Measurements from ENCODE around the gene GNAS. TPM values are rescaled to one million over a fixed set of nuclear protein-coding genes. Genes with fewer than 3 reads are reported as not detected.

Gene GNAS
- total and polyA plus RNA-seq, 10 of the 15 experiments (the other 5 are each of a cell fraction or from before 2014, with no cell fraction given), result 209 to 950 (median 394) TPM

- TF ChIP-seq E2F8 (IDR thresholded peaks at IDR 0.05; ENCODE audit: low read depth, partially characterized antibody), result no peak
- TF ChIP-seq FOXM1 (IDR thresholded peaks at IDR 0.05; ENCODE audit: low read depth, low read length), result no peak
- TF ChIP-seq IRF4 (IDR thresholded peaks at IDR 0.05; ENCODE audit: low read depth, low read length), result no peak
- no peak for TF ChIP-seq RAD51 (IDR thresholded peaks at IDR 0.05)
- no peak for TF ChIP-seq EP300 (IDR thresholded peaks at IDR 0.05; ENCODE audit: borderline replicate concordance in 1 of 2, control insufficient read depth in 1 of 2, low read depth in 2 of 2, low read length in 2 of 2)
- TF ChIP-seq ZBTB11 (CRISPR knock-in tag; IDR thresholded peaks at IDR 0.05), result no peak
- TF ChIP-seq BMI1 (IDR thresholded peaks at IDR 0.05; ENCODE audit: borderline replicate concordance), result no peak
- no peak for TF ChIP-seq REST (IDR thresholded peaks at IDR 0.05; ENCODE audit: low read depth, low read length)
Observed at GRCh38 chr20:58950603-58951002, 98.1 kb downstream of the GNAS start (continued).
